Fibroblast of mammary gland (primary cell): ENCODE data around the gene TSPAN11.

Experiments used
- DNase-seq: peaks from one replicate; pipeline ENCODE4 v3.0.0-alpha.2; 2010; ENCODE audit warnings: low read depth
- H3K4me3 ChIP-seq: 2 replicates; pipeline ENCODE4 v1.5.1; 2011; ENCODE audit warnings: low read depth, mild to moderate bottlenecking, low read length, moderate library complexity; ENCODE audit not compliant: control insufficient read depth
- CTCF ChIP-seq: conservative IDR thresholded peaks from 2 replicates; pipeline ENCODE4 v1.5.1; 2011; ENCODE audit warnings: low read depth, low read length, inconsistent platforms; ENCODE audit not compliant: control insufficient read depth, insufficient read depth

The TSPAN11 gene

GRCh38 chr12:31041033-31041564 lies 114.6 kb downstream of the TSPAN11 start:
- H3K4me3 ChIP-seq: no peak overlapping the region
- no peak for TF ChIP-seq CTCF
- DNase-seq: no peak
